Vagina (tissue), 2 donors: Measurements from ENCODE around the gene GYS1.

Experiments used
- CTCF ChIP-seq, 3 experiments: fragments of 450-650 bp in 2 of 3; fragments of 200-600 bp in 1 of 3; sonication (generic) in 1 of 3; IDR thresholded peaks; one replicate each; pipeline ENCODE4 v1.5.1; 2017 to 2019; ENCODE audit warnings: antibody characterized with exemption in 3 of 3, mild to moderate bottlenecking in 2 of 3, moderate library complexity in 2 of 3
- POLR2A ChIP-seq, 2 donors: fragments of 450-650 bp; IDR thresholded peaks; one replicate each; pipeline ENCODE4 v1.6.1; 2017; ENCODE audit warnings: antibody characterized with exemption in 2 of 2, mild to moderate bottlenecking in 2 of 2, moderate library complexity in 2 of 2

- TF ChIP-seq CTCF (IDR thresholded peaks at IDR 0.05) (no peak), POLR2A (IDR thresholded peaks at IDR 0.05) (no peak)
Observed at GRCh38 chr19:49014870-49015255, 21.8 kb upstream of the GYS1 start.
